ENCODE data around the gene DIPK1C.

GRCh38 chr18:74500372-74500771 is 43.3 kb upstream of the DIPK1C start:
- TF ChIP-seq CTCF (IDR thresholded peaks at IDR 0.05; ENCODE audit: insufficient read depth, low read length, poor library complexity, severe bottlenecking) (no peak), EZH2phosphoT487 (conservative IDR thresholded peaks at IDR 0.05; ENCODE audit: low read length) (no peak)

All from SU-DHL-6 (cell line).